C4-2B (cell line): ENCODE data around the gene PBX1.

Experiments
- H3K27ac ChIP-seq: fragments of 450-650 bp; 2 replicates; pipeline ENCODE4 v1.5.1; 2017
- CTCF ChIP-seq: fragments of 450-650 bp; conservative IDR thresholded peaks from 2 replicates; pipeline ENCODE4 v1.5.1; 2017; ENCODE audit warnings: mild to moderate bottlenecking
- ZFX ChIP-seq: fragments of 450-650 bp; IDR thresholded peaks from 2 replicates; pipeline ENCODE4 v1.6.1; 2017

PBX1 gene

GRCh38 chr1:164783778-164784555 is 225.0 kb downstream of the PBX1 start:
- H3K27ac ChIP-seq = no peak overlapping the region

GRCh38 chr1:164784960-164785359 is 226.0 kb downstream of the PBX1 start:
- TF ChIP-seq CTCF = no peak
- TF ChIP-seq ZFX = no peak
- no peak overlapping the region for H3K27ac ChIP-seq

More at GRCh38 chr1:164783778-164784555, 225.0 kb downstream of the PBX1 start:
- TF ChIP-seq CTCF (no peak), ZFX (no peak)

GRCh38 chr1:164785841-164786534 is 227.0 kb downstream of the PBX1 start:
- H3K27ac ChIP-seq = no peak overlapping the region
- TF ChIP-seq ZFX (no peak), CTCF (no peak)

GRCh38 chr1:164786980-164787833 is 228.2 kb downstream of the PBX1 start:
- TF ChIP-seq ZFX (no peak), CTCF (peak; percentile 95)
- H3K27ac ChIP-seq = no peak overlapping the region

- TF ChIP-seq CTCF (0 out of 2 replicates have a peak, but pooled peaks have one; percentile 1), ZFX (no peak)
- no peak overlapping the region for H3K27ac ChIP-seq
These were observed 228.8 kb downstream of the PBX1 start for GRCh38 chr1:164787834-164788231.

- no peak for TF ChIP-seq CTCF
- TF ChIP-seq ZFX = no peak
- no peak overlapping the region for H3K27ac ChIP-seq
These were observed 231.1 kb downstream of the PBX1 start for GRCh38 chr1:164790081-164790480.
